Activated CD4-positive, alpha-beta T cell treated with anti-CD3 and anti-CD28 coated beads, Interleukin-2, amount 50 U/mL, for 24 hours (primary cell): ENCODE data around the gene PARP11.
"Not testable (repeated sequence)": the region's sequence is repeated elsewhere in the genome, so short reads cannot be mapped to it uniquely, and the experiment has no call there.

ENCODE experiments used
- DNase-seq, 2 donors: peaks; one replicate each; pipeline ENCODE4 v3.0.0-alpha.2; 2020; ENCODE audit warnings: low read depth in 1 of 2, low spot score in 1 of 2

Gene PARP11

DNA sequence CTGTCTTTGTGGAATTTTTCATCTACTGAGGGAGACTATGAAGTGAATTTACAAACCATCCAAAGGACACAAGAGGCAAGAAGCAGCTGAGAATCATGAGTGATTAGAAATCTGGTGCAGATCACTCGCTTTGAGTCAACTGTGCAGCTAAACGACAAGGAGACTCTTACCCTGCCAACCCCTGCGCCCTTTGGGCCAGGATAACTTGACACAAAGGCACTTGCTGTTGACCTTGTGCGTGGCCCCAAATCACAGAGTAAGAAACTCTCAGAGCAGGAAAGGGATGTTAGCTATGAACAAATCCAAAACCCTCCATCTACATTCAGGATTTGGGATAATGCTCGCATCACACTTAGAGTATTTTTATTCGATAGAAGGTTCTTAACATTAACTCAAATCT lies 11.5 kb upstream of the PARP11 start:
- DNase-seq: no peak

DNA sequence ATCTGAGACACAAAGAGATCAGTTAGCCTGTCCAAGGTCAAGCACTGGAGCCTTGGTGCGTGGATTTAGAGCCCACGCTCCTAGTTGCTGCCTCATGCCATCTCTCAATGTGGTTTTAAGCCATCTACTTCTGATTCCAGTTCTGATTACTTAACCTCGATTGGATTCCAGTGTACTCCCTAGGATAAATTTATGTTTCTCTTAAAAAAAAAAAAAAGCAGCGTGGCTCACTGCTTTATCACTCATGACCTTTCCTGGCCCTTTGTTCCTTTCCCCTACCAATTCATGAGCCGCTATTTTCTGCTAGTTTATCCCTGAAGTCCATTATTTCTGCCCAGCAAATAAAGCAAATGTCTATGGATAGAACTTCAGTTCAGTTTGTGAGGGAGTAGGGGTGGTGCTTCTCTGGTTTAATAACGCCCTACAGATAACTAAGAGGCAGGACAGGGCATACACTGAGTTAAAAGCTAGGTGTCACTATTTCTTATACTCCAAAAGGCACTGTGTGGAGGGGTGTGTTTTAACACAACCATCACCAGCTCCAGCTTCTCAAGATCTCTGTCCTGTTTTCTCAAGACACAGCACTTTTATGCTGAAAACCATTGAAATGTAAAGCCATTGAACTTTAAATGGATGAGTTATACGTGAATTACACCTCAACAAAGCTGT lies 9.8 kb upstream of the PARP11 start:
- DNase-seq: no peak

- DNase-seq: no peak
Observed at GRCh38 chr12:3882406-3882805, 9.2 kb upstream of the PARP11 start.

DNA sequence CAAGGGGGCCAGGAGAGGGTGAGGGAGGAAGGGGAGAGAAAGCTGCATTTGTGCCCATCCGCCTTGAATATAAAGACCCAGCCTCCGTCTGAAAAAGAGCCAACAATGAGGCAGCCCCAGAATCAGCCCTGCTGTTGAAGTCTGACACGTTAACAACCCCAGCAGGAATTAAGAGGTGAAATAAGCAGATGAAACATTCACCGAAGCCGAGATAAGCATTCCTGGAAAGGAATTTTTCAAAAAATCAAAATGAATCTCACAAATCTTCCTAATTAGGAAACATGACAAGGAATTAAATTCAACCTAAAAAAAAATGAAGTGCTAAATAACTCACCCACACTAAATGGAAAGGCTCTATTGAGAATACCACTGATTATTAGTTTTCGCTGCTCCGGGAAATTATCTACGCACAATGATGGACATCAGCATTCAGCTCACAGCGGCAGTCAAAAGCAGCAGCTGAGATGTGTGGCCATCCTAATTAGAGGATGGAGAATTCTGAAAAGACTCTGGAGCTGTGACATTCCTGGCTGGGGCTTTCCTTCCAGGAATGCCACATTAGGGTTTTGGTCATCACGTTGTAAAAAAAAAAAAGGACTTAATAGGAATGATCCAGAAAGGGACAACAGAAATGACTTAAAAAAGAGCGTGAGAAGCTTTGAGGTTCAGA lies 8.2 kb upstream of the PARP11 start:
- no peak for DNase-seq

DNA sequence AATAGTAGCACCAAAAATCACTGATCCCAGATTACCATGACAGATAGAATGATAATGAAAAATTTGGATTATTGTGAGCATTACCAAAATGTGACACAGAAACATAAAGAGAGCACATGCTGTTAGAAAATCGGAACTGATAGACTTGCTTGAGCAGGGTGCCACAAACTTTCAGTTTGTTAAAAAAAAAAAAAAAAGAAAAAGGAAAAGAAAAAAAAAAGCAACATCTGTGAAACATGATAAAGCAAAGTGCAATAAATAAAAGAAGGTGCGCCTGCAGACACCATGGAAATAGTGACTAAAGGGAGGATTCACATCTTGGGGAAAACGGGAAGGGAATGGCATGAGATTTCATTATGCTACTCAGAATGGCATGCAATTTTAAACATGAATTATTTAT lies 6.6 kb upstream of the PARP11 start:
- DNase-seq: no peak

DNA sequence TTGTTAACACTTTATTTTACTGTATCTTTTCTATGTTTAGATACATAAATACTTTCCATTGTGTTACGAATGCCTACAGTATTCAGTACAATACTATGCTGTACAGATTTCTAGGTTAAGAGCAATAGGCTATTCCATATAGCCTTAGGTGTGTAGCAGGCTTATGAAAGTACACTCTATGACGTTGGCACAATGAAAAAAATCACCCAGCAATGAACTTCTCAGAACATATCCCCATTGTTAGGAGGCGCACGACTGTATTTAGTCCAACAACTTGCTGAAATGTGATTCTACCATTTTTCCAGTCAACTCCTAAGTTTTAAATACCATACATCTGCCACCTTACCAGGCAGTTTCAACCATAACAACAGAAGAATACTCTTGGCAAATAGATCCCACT lies 1.8 kb downstream of the PARP11 start:
- no peak for DNase-seq

DNA sequence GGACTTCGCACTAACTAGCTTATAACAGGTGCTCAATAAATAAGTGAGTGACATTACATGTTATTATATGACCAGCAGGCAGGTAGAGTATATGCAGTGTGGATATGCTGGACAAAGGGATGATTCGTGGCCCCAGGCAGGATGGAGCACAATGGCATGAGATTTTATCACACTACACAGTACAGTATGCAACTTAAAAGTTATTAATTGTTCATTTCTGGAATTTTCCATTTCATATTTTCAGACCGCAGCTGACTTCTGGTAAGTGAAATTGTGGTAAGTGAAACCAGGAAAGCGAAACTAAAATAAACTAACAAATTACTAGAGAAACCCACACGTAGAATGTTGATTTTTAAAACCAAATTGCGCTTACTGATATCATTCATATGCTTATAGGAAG lies 3.3 kb downstream of the PARP11 start:
- DNase-seq: peak in 1 of 2 donors; percentile 17

- DNase-seq: no peak
Observed at GRCh38 chr12:3869433-3869832, 3.8 kb downstream of the PARP11 start.

DNA sequence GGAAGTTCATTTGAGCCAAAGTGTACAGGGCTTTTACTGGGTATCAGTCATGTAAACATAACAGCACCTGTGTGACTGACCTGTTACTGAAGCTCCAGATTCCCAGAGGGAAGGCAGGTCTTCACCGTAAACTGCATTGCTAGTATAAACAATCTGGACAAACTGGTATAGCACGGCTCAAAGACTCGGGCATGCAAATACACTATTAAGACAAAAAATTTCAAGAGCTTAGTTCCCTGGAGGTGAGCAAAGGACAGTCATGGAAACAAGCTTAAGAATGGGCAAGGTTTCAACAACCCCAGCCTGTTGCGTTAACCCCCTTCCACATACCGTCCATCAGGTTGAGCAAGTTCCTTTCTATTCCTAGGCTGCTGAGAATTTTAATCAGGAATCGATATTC lies 9.4 kb downstream of the PARP11 start:
- no peak for DNase-seq

DNA sequence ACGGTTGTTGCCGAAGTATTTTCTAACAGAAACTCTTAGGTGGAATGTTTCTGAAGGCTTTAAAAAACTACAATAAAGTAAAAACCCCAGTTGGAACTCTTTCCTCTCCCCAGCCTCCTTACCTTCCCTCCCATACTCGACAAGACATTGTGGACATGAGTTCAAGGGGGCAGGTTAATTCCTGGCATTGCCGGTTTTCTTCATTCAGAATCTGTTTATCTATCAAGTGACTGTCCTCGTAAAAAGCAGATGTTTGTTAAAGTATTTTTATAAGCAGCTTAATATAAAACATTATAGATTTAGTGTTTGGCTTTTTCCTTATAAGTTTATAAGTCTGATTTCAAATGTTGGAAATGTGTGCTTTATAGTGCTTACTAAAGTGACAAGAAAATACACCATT lies 30.7 kb downstream of the PARP11 start:
- DNase-seq: no peak

GRCh38 chr12:3841783-3842182 lies 31.4 kb downstream of the PARP11 start:
- no peak for DNase-seq

- DNase-seq: not testable (repeated sequence)
Observed at GRCh38 chr12:3840833-3841232, 32.4 kb downstream of the PARP11 start.

DNA sequence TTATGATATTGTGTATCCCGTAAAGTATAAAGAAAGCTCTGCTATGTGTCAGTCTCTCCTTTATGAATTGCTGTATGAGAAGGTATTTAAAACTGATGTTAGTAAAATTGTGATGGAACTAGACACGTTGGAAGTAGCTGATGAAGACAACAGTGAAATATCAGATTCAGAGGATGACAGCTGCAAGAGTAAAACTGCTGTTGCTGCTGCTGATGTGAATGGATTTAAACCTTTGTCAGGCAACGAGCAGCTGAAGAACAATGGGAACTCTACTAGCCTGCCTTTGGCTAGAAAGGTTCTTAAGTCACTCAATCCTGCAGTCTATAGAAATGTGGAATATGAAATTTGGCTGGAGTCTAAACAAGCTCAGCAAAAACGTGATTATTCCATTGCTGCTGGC lies 33.5 kb downstream of the PARP11 start:
- not testable (repeated sequence) for DNase-seq

DNA sequence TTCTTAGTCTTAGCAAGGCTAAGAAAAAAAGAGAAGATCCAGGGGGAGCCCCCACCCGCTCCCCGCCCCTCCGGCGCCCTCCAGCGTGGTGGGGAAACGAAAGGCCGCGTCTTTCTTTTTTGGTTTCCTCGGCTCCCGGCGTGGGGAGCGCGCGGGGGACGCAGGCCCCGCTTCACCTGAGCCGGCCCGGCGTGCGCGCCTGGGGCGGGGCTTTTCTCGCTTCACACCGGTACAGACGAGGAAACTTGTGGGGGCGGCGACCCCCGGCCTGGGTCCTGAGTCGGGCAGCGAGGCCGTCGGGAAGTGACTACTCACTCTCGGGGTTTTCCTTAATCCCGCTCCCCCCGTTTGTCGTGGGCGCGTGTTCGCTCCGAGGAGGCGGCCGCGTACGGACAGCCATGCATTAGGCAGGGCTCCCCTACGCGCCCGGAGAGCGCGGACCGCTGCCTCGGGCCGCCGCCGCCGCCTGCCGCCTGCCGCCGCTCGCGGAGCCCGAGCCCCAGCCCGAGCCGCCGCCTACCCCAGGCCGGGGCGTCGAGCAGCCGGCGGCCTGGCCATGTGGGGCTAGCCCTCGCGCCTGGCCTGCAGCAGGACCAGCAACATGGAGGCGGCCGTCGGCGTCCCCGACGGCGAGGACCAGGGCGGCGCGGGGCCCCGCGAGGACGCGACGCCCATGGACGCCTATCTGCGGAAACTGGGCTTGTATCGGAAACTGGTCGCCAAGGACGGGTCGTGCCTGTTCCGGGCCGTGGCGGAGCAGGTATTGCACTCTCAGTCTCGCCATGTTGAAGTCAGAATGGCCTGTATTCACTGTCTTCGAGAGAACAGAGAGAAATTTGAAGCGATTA lies 34.3 kb downstream of the PARP11 start:
- peak in 1 of 2 donors; percentile 8 for DNase-seq

GRCh38 chr12:3838076-3838475 lies 35.1 kb downstream of the PARP11 start:
- DNase-seq: no peak

GRCh38 chr12:3837049-3837448 lies 36.1 kb downstream of the PARP11 start:
- no peak for DNase-seq

GRCh38 chr12:3836641-3837040 lies 36.6 kb downstream of the PARP11 start:
- DNase-seq: no peak

DNA sequence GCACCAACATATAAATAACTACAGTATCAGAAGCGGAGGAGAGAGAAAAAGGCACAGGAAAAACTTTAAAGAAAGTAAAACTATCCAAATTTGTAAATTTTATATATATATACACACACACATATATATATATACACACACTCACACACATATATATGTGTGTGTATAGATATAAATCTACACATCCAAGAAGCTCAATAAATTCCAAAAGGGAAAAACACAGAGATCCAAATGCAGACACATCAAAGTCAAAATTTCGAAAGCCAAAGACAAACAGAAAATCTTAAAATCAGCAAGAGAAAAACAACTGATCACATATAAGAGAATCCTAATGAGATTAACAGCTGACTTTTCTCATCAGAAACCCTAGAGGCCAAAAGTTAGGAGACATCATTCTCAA lies 37.3 kb downstream of the PARP11 start:
- no peak for DNase-seq

GRCh38 chr12:3834774-3835173 lies 38.4 kb downstream of the PARP11 start:
- no peak for DNase-seq

GRCh38 chr12:3833670-3834310 lies 39.4 kb downstream of the PARP11 start:
- DNase-seq: no peak

DNA sequence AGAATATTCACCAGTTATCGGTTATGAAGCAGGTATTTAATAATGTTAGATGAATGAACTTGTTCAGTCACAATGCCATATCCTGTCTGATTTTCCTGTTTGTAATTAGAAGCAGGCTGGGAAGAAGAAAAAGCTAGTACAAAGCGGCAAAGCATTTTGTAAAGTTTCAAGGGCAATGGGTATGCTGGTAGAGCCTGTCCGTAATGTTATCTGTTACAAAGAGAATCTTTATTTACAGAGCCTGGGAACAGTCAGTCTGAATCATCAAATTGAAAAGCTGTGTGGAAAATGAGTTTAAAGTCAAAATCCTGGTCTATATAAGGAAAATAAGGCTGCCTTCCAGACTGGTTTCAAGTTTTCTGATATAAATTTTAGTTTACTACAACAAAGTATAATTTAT lies 40.5 kb downstream of the PARP11 start:
- DNase-seq: no peak

- DNase-seq: no peak
Observed at GRCh38 chr12:3828888-3829287, 44.3 kb downstream of the PARP11 start.
